Activated effector memory CD4-positive, alpha-beta T cell treated with anti-CD3 and anti-CD28 coated beads, Interleukin-2, amount 50 U/mL, for 16 hours (primary cell): ENCODE results near the gene CUX1.
"Not testable (repeated sequence)": the region's sequence is repeated elsewhere in the genome, so short reads cannot be mapped to it uniquely, and the experiment has no call there.

Source experiments
- DNase-seq: peaks from one replicate; pipeline ENCODE4 v3.0.0-alpha.2; 2020

The CUX1 gene

GRCh38 chr7:102021841-102022618 lies 204.6 kb downstream of the CUX1 start:
- no peak for DNase-seq

- no peak for DNase-seq
These were observed 206.8 kb downstream of the CUX1 start for GRCh38 chr7:102024005-102024768.

GRCh38 chr7:102024769-102025391 lies 207.5 kb downstream of the CUX1 start:
- no peak for DNase-seq

- not testable (repeated sequence) for DNase-seq
These were observed 208.4 kb downstream of the CUX1 start for GRCh38 chr7:102025777-102026176.

GRCh38 chr7:102028206-102028826 lies 210.9 kb downstream of the CUX1 start:
- no peak for DNase-seq

- no peak for DNase-seq
These were observed 212.2 kb downstream of the CUX1 start for GRCh38 chr7:102029616-102030015.

- no peak for DNase-seq
These were observed 213.3 kb downstream of the CUX1 start for GRCh38 chr7:102030696-102031095.

GRCh38 chr7:102036958-102037357 lies 219.5 kb downstream of the CUX1 start:
- DNase-seq = no peak

GRCh38 chr7:102039706-102040105 lies 222.3 kb downstream of the CUX1 start:
- no peak for DNase-seq

- no peak for DNase-seq
These were observed 223.1 kb downstream of the CUX1 start for GRCh38 chr7:102040569-102040968.

- no peak for DNase-seq
These were observed 224.7 kb downstream of the CUX1 start for GRCh38 chr7:102042016-102042656.

- DNase-seq = not testable (repeated sequence)
These were observed 225.4 kb downstream of the CUX1 start for GRCh38 chr7:102042796-102043195.

- no peak for DNase-seq
These were observed 227.2 kb downstream of the CUX1 start for GRCh38 chr7:102044641-102044983.

- no peak for DNase-seq
These were observed 227.7 kb downstream of the CUX1 start for GRCh38 chr7:102044984-102045673.

GRCh38 chr7:102045681-102046372 lies 228.4 kb downstream of the CUX1 start:
- no peak for DNase-seq

- DNase-seq = no peak
These were observed 229.1 kb downstream of the CUX1 start for GRCh38 chr7:102046373-102047117.

- DNase-seq = no peak
These were observed 229.7 kb downstream of the CUX1 start for GRCh38 chr7:102047167-102047566.

GRCh38 chr7:102049765-102050164 lies 232.3 kb downstream of the CUX1 start:
- no peak for DNase-seq

- DNase-seq = no peak
These were observed 233.5 kb downstream of the CUX1 start for GRCh38 chr7:102050864-102051460.

GRCh38 chr7:102051736-102052135 lies 234.3 kb downstream of the CUX1 start:
- DNase-seq = not testable (repeated sequence)
